ENCODE results near the gene RAB30.
A peak's percentile ranks its signal among the peaks of the same experiment; 100 is the strongest.

The RAB30 gene

DNA sequence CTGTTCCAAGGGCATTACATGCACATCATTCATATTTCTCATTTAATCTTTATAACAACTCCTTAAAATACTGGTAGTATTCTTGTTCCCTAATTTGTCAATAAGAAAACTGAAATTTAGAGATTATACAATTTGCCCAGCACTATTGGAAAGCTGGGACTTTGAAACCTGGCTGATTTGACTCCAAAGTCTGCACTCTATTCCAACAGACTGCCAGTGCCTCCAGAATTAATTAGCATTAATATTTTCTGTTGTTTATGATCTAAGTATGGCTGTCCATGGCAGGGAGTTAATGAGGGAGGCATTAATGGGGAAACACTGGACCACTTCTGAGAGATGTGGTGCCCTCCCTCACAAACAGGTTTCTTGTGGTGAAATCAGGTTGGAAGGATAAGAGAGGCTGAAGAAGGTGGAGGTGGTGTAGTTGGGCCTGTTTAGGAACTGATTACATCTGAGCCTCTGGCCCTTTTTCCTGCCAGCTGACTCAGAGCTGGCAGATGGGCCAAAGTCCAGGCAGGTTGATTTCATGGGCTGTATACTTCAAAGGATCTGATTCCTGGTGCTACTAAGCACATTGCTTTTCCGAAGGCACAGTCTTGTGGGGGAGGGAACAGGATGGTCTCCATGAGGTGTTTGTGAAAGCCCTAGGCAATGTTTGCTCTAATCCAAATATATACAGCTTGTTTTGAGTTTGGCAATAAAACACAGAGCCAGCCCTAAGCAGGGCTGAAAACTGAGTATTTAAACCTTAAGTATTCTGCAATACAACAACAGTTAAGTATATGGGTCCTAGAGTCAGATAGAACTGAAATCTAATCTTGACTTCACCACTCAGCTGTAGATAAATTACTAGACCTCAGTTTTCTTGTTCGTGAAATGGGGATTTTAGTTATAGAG lies 21.0 kb upstream of the RAB30 start:
- ATAC-seq (ENCODE audit: low read depth) = peak; percentile 84
- Histone ChIP-seq H3K4me3 (ENCODE audit: severe bottlenecking) (no peak overlapping the region), H3K27ac (ENCODE audit: poor library complexity, severe bottlenecking) (no peak overlapping the region), H3K36me3 (ENCODE audit: low read depth) (no peaks in the 10 kb centered on the region), H3K4me1 (ENCODE audit: insufficient read depth, poor library complexity, severe bottlenecking) (peaks cover 3% of the 10 kb centered on the region), H3K27me3 (ENCODE audit: insufficient read depth, poor library complexity, severe bottlenecking) (no peaks in the 10 kb centered on the region), H3K9me3 (ENCODE audit: severe bottlenecking) (no peaks in the 10 kb centered on the region)
- no peak for DNase-seq (ENCODE audit: low spot score)
- TF ChIP-seq CTCF (IDR thresholded peaks at IDR 0.05; ENCODE audit: poor library complexity, severe bottlenecking) = no peak

- H3K9me3 ChIP-seq (ENCODE audit: severe bottlenecking) = no peaks in the 10 kb centered on the region
- no peak overlapping the region for H3K4me3 ChIP-seq (ENCODE audit: severe bottlenecking)
- no peak overlapping the region for H3K27ac ChIP-seq (ENCODE audit: poor library complexity, severe bottlenecking)
- no peaks in the 10 kb centered on the region for H3K36me3 ChIP-seq (ENCODE audit: low read depth)
- ATAC-seq (ENCODE audit: low read depth) (0 out of 3 replicates have a peak, but pooled peaks have one; percentile 29), DNase-seq (ENCODE audit: low spot score) (no peak)
- H3K4me1 ChIP-seq (ENCODE audit: insufficient read depth, poor library complexity, severe bottlenecking) = peaks cover 3% of the 10 kb centered on the region
- H3K27me3 ChIP-seq (ENCODE audit: insufficient read depth, poor library complexity, severe bottlenecking) = no peaks in the 10 kb centered on the region
- TF ChIP-seq CTCF (IDR thresholded peaks at IDR 0.05; ENCODE audit: poor library complexity, severe bottlenecking) = no peak
Measured at GRCh38 chr11:83088965-83089364, 17.3 kb upstream of the RAB30 start.

DNA sequence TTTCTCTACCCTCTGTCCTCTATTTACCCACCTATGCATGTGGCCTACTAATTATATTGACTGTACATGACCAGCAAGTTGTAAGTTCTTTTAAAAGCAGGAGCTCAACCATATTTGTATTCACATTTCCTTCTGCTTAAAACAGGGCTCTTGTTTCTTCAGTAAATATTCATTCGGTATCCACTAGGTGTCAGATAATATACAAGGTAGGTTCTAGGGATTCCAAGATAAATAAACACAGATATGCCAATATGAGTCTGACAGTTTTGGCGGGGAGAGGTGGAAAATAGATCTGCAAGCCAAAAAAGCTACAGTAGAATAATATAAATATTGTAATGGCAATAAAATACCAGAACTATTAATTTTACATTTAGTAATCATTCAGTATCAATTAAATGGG lies 15.3 kb upstream of the RAB30 start:
- H3K36me3 ChIP-seq (ENCODE audit: low read depth) = no peaks in the 10 kb centered on the region
- peak; percentile 65; the same call in 2 of the 3 replicates for ATAC-seq (ENCODE audit: low read depth)
- DNase-seq (ENCODE audit: low spot score) = no peak
- H3K27me3 ChIP-seq (ENCODE audit: insufficient read depth, poor library complexity, severe bottlenecking) = no peaks in the 10 kb centered on the region
- peak; percentile 55 for TF ChIP-seq CTCF (IDR thresholded peaks at IDR 0.05; ENCODE audit: poor library complexity, severe bottlenecking)
- H3K9me3 ChIP-seq (ENCODE audit: severe bottlenecking) = no peaks in the 10 kb centered on the region
- no peaks in the 10 kb centered on the region for H3K4me1 ChIP-seq (ENCODE audit: insufficient read depth, poor library complexity, severe bottlenecking)
- no peak overlapping the region for H3K27ac ChIP-seq (ENCODE audit: poor library complexity, severe bottlenecking)
- H3K4me3 ChIP-seq (ENCODE audit: severe bottlenecking) = no peak overlapping the region

- Histone ChIP-seq H3K4me3 (ENCODE audit: severe bottlenecking) (no peak overlapping the region), H3K27ac (ENCODE audit: poor library complexity, severe bottlenecking) (no peak overlapping the region), H3K9me3 (ENCODE audit: severe bottlenecking) (no peaks in the 10 kb centered on the region), H3K36me3 (ENCODE audit: low read depth) (peaks cover 28% of the 10 kb centered on the region), H3K27me3 (ENCODE audit: insufficient read depth, poor library complexity, severe bottlenecking) (no peaks in the 10 kb centered on the region), H3K4me1 (ENCODE audit: insufficient read depth, poor library complexity, severe bottlenecking) (no peaks in the 10 kb centered on the region)
- no peak for TF ChIP-seq CTCF (IDR thresholded peaks at IDR 0.05; ENCODE audit: poor library complexity, severe bottlenecking)
- DNase-seq (ENCODE audit: low spot score) = no peak
- no peak for ATAC-seq (ENCODE audit: low read depth)
Measured at GRCh38 chr11:83079820-83080219, 8.1 kb upstream of the RAB30 start.

GRCh38 chr11:83078269-83078668 lies 6.6 kb upstream of the RAB30 start:
- no peaks in the 10 kb centered on the region for H3K9me3 ChIP-seq (ENCODE audit: severe bottlenecking)
- TF ChIP-seq CTCF (IDR thresholded peaks at IDR 0.05; ENCODE audit: poor library complexity, severe bottlenecking) = no peak
- no peak overlapping the region for H3K4me3 ChIP-seq (ENCODE audit: severe bottlenecking)
- peaks cover 43% of the 10 kb centered on the region for H3K36me3 ChIP-seq (ENCODE audit: low read depth)
- no peak for DNase-seq (ENCODE audit: low spot score)
- H3K27me3 ChIP-seq (ENCODE audit: insufficient read depth, poor library complexity, severe bottlenecking) = no peaks in the 10 kb centered on the region
- ATAC-seq (ENCODE audit: low read depth) = no peak
- peaks cover 6% of the 10 kb centered on the region for H3K4me1 ChIP-seq (ENCODE audit: insufficient read depth, poor library complexity, severe bottlenecking)
- no peak overlapping the region for H3K27ac ChIP-seq (ENCODE audit: poor library complexity, severe bottlenecking)
